ENCODE data around the gene ERVK3-1. TPM values are rescaled to one million over a fixed set of nuclear protein-coding genes. Genes with fewer than 3 reads are reported as not detected.

Gene ERVK3-1
- total and polyA plus RNA-seq, 2 of the 13 experiments (the other 11 are each of a cell fraction or from before 2014, with no cell fraction given): 28.5 to 38.7 TPM

- TF ChIP-seq REST (IDR thresholded peaks at IDR 0.05; ENCODE audit: borderline replicate concordance in 1 of 2, low read depth in 1 of 2, low read length in 2 of 2) (no peak), ZBTB7A (CRISPR knock-in tag; IDR thresholded peaks at IDR 0.05) (no peak), AKNA (CRISPR knock-in tag; IDR thresholded peaks at IDR 0.05; ENCODE audit: borderline replicate concordance) (no peak), NR2F1 (CRISPR knock-in tag; IDR thresholded peaks at IDR 0.05) (0 out of 4 replicates have a peak, but pooled peaks of 1 of the 2 experiments have one; percentile 14), ZNF432 (CRISPR knock-in tag; IDR thresholded peaks at IDR 0.05; ENCODE audit: borderline replicate concordance) (no peak), ZNF691 (CRISPR knock-in tag; IDR thresholded peaks at IDR 0.05; ENCODE audit: borderline replicate concordance, low read depth) (peak; percentile 7; the same call in 1 of the 2 replicates), ZNF883 (CRISPR knock-in tag; IDR thresholded peaks at IDR 0.05; ENCODE audit: not compliant biosample characterization) (no peak), ZNF441 (CRISPR knock-in tag; IDR thresholded peaks at IDR 0.05; ENCODE audit: borderline replicate concordance) (0 out of 2 replicates have a peak, but pooled peaks have one; percentile 39), GFI1 (CRISPR knock-in tag; IDR thresholded peaks at IDR 0.05; ENCODE audit: borderline replicate concordance) (no peak), ZNF773 (CRISPR knock-in tag; IDR thresholded peaks at IDR 0.05; ENCODE audit: borderline replicate concordance) (no peak; the same call in 1 of the 2 replicates), GPN1 (CRISPR knock-in tag; IDR thresholded peaks at IDR 0.05; ENCODE audit: borderline replicate concordance) (no peak), POLR2AphosphoS5 (IDR thresholded peaks at IDR 0.05; ENCODE audit: low read depth, low read length) (peak; percentile 94)
Observed at GRCh38 chr19:58305065-58305931, at the start of gene ERVK3-1 (continued).
